ENCODE results near the gene HHAT. TPM values are rescaled to one million over a fixed set of nuclear protein-coding genes. Genes with fewer than 3 reads are reported as not detected.

HHAT gene
- total RNA-seq, 4 donors from 2014 or later = 4.6 to 8.8 (median 6.7) TPM

DNA sequence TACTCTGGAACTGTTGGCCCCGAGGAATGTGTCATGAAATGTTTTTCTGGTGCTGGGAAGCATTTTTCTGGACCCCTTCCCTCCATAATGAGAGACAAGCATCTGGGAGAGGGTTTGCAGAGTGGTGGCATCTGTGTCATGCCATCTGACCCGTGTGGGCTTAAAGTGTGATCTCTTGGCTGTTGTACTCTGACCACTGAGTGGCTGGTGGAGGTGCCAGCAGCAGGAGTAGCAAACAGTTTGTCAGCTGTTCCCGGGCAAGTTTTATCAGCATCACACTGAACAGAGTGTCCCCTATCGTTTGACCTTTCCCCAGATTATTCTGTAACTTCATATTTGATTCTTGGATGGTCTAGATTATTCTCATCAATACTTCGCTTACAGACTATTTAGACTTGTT, 150.1 kb downstream of the HHAT start:
- no peak for DNase-seq (ENCODE audit: low spot score in 2 of 2)
- no peak for TF ChIP-seq CTCF (IDR thresholded peaks at IDR 0.05)
- no peak for TF ChIP-seq POLR2A (IDR thresholded peaks at IDR 0.05)
- intact Hi-C loops (cut with DNase I; ENCODE audit: low total_unique reads) = no loop called here
- 88% methylated on average over 5 of the region's 5 CpGs for WGBS, 2 donors
- H3K4me3 ChIP-seq (ENCODE audit: low read depth, poor library complexity, severe bottlenecking) = no peak overlapping the region

- WGBS, 2 donors = 70 to 76% methylated on average over 6 of the region's 6 CpGs
- intact Hi-C loops (cut with DNase I; ENCODE audit: low total_unique reads) = no loop called here
- no peak for DNase-seq (ENCODE audit: low spot score in 2 of 2)
- H3K4me3 ChIP-seq (ENCODE audit: low read depth, poor library complexity, severe bottlenecking) = no peak overlapping the region
- TF ChIP-seq POLR2A (IDR thresholded peaks at IDR 0.05) (no peak), CTCF (IDR thresholded peaks at IDR 0.05) (no peak)
Measured at GRCh38 chr1:210482491-210482890, 153.8 kb downstream of the HHAT start.

- no peak overlapping the region for H3K4me3 ChIP-seq (ENCODE audit: low read depth, poor library complexity, severe bottlenecking)
- 72 to 78% methylated on average over 3 of the region's 3 CpGs for WGBS, 2 donors
- intact Hi-C loops (cut with DNase I; ENCODE audit: low total_unique reads) = no loop called here
- no peak for DNase-seq (ENCODE audit: low spot score in 2 of 2)
- TF ChIP-seq CTCF (IDR thresholded peaks at IDR 0.05) = no peak
Measured at GRCh38 chr1:210482945-210483617, 154.4 kb downstream of the HHAT start.

DNA sequence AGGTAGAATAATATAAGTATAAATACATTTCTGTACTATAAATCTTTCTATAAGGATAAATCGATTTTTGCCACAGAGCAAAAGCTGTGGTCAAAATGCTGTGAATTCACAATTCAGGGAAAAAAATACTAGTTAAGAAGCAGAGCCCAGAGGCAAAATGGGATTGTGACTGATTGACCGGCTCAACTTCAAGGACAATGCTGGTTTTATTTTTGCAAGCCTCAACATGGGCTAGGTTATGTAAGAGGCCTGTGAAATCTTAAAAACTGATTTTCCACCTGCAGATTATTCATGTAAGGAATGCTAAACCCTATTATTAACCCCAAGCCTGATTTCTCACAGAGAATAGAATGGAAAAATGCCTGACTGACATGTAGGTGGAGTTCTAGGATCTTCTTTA, 155.1 kb downstream of the HHAT start:
- 60 to 75% methylated on average over 2 of the region's 2 CpGs for WGBS, 2 donors
- no peak for DNase-seq (ENCODE audit: low spot score in 2 of 2)
- H3K4me3 ChIP-seq (ENCODE audit: low read depth, poor library complexity, severe bottlenecking) = no peak overlapping the region
- no peak for TF ChIP-seq CTCF (IDR thresholded peaks at IDR 0.05)
- TF ChIP-seq POLR2A (IDR thresholded peaks at IDR 0.05) = no peak
- intact Hi-C loops (cut with DNase I; ENCODE audit: low total_unique reads) = no loop called here

GRCh38 chr1:210487021-210487420, 158.3 kb downstream of the HHAT start:
- no peak overlapping the region for H3K4me3 ChIP-seq (ENCODE audit: low read depth, poor library complexity, severe bottlenecking)
- intact Hi-C loops (cut with DNase I; ENCODE audit: low total_unique reads) = no loop called here
- WGBS, 2 donors = 82 to 94% methylated on average over 2 of the region's 2 CpGs
- DNase-seq (ENCODE audit: low spot score in 2 of 2) = no peak
- no peak for TF ChIP-seq CTCF (IDR thresholded peaks at IDR 0.05)
- no peak for TF ChIP-seq POLR2A (IDR thresholded peaks at IDR 0.05)

DNA sequence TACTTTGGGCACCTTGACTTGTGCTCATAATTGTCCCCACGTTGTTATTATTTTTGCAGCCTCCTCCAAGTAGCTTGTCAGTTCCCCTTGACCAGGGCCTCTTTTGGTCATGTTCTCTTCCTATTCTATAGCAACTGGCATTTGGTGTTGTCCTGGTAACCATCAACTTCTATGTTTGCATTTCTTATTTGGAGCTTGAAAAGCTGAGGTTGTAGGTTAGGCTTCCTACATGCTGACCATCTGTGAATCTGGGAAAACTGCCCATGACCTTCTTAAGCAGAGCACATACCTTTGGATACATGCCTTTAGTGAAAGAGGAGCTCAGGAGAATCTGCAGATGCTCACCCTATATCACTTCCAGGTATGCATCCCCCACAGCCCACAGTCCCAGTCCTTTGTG, 160.8 kb downstream of the HHAT start:
- H3K4me3 ChIP-seq (ENCODE audit: low read depth, poor library complexity, severe bottlenecking) = no peak overlapping the region
- no peak for DNase-seq (ENCODE audit: low spot score in 2 of 2)
- 91 to 96% methylated on average over 1 of the region's 1 CpG for WGBS, 2 donors
- intact Hi-C loops (cut with DNase I; ENCODE audit: low total_unique reads) = no loop called here
- no peak for TF ChIP-seq CTCF (IDR thresholded peaks at IDR 0.05)
- TF ChIP-seq POLR2A (IDR thresholded peaks at IDR 0.05) = no peak

Measured in lower leg skin (tissue), 4 donors.